K562 (cell line): Measurements from ENCODE around the gene ISOC1. TPM values are rescaled to one million over a fixed set of nuclear protein-coding genes. Genes with fewer than 3 reads are reported as not detected.

Experiments used
- ARID3A ChIP-seq: IDR thresholded peaks from 2 replicates; pipeline ENCODE4 v1.6.1; 2012; ENCODE audit warnings: low read depth, low read length, improper control_type of control experiment, borderline replicate concordance
- ATF3 ChIP-seq, 2 experiments: fragments of 450-650 bp in 1 of 2; sonication (generic) in 1 of 2; formaldehyde crosslinking in 1 of 2; IDR thresholded peaks in 1 of 2; conservative IDR thresholded peaks in 1 of 2; 2 replicates each; pipeline versions ENCODE4 v1.6.1 to v1.8.1; 2016 to 2023; ENCODE audit warnings: mild to moderate bottlenecking in 2 of 2, moderate library complexity in 2 of 2, inconsistent platforms in 1 of 2, missing genetic modification reagents in 1 of 2
- ATF7 ChIP-seq: fragments of 450-650 bp; IDR thresholded peaks from 2 replicates; pipeline ENCODE4 v1.7.1; 2014; ENCODE audit warnings: mild to moderate bottlenecking, moderate library complexity
- CTBP1 ChIP-seq: fragments of 450-650 bp; IDR thresholded peaks from 2 replicates; pipeline ENCODE4 v1.6.1; 2016; ENCODE audit warnings: borderline replicate concordance
- CXXC5 ChIP-seq: fragments of 250-450 bp; sonication (Bioruptor Pico); IDR thresholded peaks from 2 replicates; pipeline ENCODE4 v1.8.0; 2022; ENCODE audit warnings: inconsistent platforms, mild to moderate bottlenecking, moderate library complexity
- HDAC1 ChIP-seq, 2 experiments: fragments of 450-650 bp; IDR thresholded peaks; 2 replicates each; pipeline ENCODE4 v1.6.1; 2016 to 2017; ENCODE audit warnings: inconsistent platforms in 1 of 2, mild to moderate bottlenecking in 1 of 2, moderate library complexity in 1 of 2
- HSF4 ChIP-seq: fragments of 250-450 bp; sonication (Bioruptor Pico); IDR thresholded peaks from 2 replicates; pipeline ENCODE4 v2.1.2; 2022; ENCODE audit warnings: mild to moderate bottlenecking, moderate library complexity, borderline replicate concordance
- LEF1 ChIP-seq: fragments of 450-650 bp; IDR thresholded peaks from 2 replicates; pipeline ENCODE4 v1.6.1; 2016; ENCODE audit warnings: mild to moderate bottlenecking
- MCM3 ChIP-seq: fragments of 450-650 bp; IDR thresholded peaks from 2 replicates; pipeline ENCODE4 v1.6.1; 2016
- MECOM ChIP-seq: fragments of 250-450 bp; sonication (Bioruptor Pico); IDR thresholded peaks from 2 replicates; pipeline ENCODE4 v1.8.0; 2022; ENCODE audit warnings: inconsistent platforms
- MYBL2 ChIP-seq, 2 experiments: fragments of 450-650 bp in 1 of 2; sonication (generic) in 1 of 2; formaldehyde crosslinking in 1 of 2; IDR thresholded peaks; 2 replicates each; pipeline versions ENCODE4 v1.6.1 to v1.8.1; 2017 to 2022; ENCODE audit warnings: borderline replicate concordance in 1 of 2, inconsistent platforms in 1 of 2, low read depth in 1 of 2, mild to moderate bottlenecking in 1 of 2, missing genetic modification reagents in 1 of 2, moderate library complexity in 1 of 2
- MYC ChIP-seq, 2 experiments: fragments of 250-450 bp in 1 of 2; sonication (Bioruptor Pico) in 1 of 2; IDR thresholded peaks; 2 replicates each; pipeline versions ENCODE4 v1.5.1 to v1.6.1; 2012 to 2021; ENCODE audit warnings: low read depth in 2 of 2, borderline replicate concordance in 1 of 2, improper control_type of control experiment in 1 of 2, low read length in 1 of 2, mild to moderate bottlenecking in 1 of 2, moderate library complexity in 1 of 2
- NEUROD1 ChIP-seq: fragments of 150-350 bp; IDR thresholded peaks from 2 replicates; pipeline ENCODE4 v1.6.1; 2014; ENCODE audit warnings: borderline replicate concordance, low read length, low read depth; ENCODE audit not compliant: partially characterized antibody
- NFIC ChIP-seq: fragments of 450-650 bp; IDR thresholded peaks from 2 replicates; pipeline ENCODE4 v1.6.1; 2017; ENCODE audit warnings: mild to moderate bottlenecking, inconsistent platforms
- POU5F1 ChIP-seq: fragments of 150-350 bp; IDR thresholded peaks from 2 replicates; pipeline ENCODE4 v1.6.1; 2014; ENCODE audit warnings: borderline replicate concordance, low read length, low read depth, mild to moderate bottlenecking; ENCODE audit not compliant: partially characterized antibody
- SMARCA4 ChIP-seq: fragments of 450-650 bp; IDR thresholded peaks from 2 replicates; pipeline ENCODE4 v1.6.1; 2016
- SPI1 ChIP-seq: IDR thresholded peaks from 2 replicates; pipeline ENCODE4 v1.6.1; 2011; ENCODE audit warnings: low read depth, low read length, control low read depth, borderline replicate concordance
- STAT5A ChIP-seq: IDR thresholded peaks from 2 replicates; pipeline ENCODE4 v1.6.1; 2012; ENCODE audit warnings: low read length, inconsistent platforms, borderline replicate concordance
- TCF3 ChIP-seq: sonication (generic); formaldehyde crosslinking; IDR thresholded peaks from 2 replicates; pipeline ENCODE4 v1.4.0; 2020; ENCODE audit warnings: mild to moderate bottlenecking, missing genetic modification reagents
- TRIM24 ChIP-seq, 2 experiments: fragments of 450-650 bp; IDR thresholded peaks; 2 replicates each; pipeline ENCODE4 v1.6.1; 2016
- U2AF1 ChIP-seq: fragments of 200-400 bp; formaldehyde crosslinking; optimal IDR thresholded peaks from 2 replicates; pipeline ENCODE3; 2017; ENCODE audit warnings: mild to moderate bottlenecking, low read depth, low read length, moderate library complexity
- ZBTB1 ChIP-seq: sonication (generic); formaldehyde crosslinking; IDR thresholded peaks from 2 replicates; pipeline ENCODE4 v1.8.1; 2023; ENCODE audit warnings: missing genetic modification reagents, low read depth, mild to moderate bottlenecking, borderline replicate concordance
- ZFP1 ChIP-seq: fragments of 450-650 bp; formaldehyde crosslinking; IDR thresholded peaks from 2 replicates; pipeline ENCODE4 v1.4.0; 2020; ENCODE audit warnings: mild to moderate bottlenecking, mixed read lengths
- ZNF217 ChIP-seq: sonication (generic); formaldehyde crosslinking; IDR thresholded peaks from 2 replicates; pipeline ENCODE4 v1.8.0; 2022; ENCODE audit warnings: mild to moderate bottlenecking, missing genetic modification reagents
- ZNF224 ChIP-seq: sonication (generic); formaldehyde crosslinking; IDR thresholded peaks from 2 replicates; pipeline ENCODE4 v1.8.0; 2022; ENCODE audit warnings: mild to moderate bottlenecking, missing genetic modification reagents
- ZNF431 ChIP-seq: sonication (generic); formaldehyde crosslinking; IDR thresholded peaks from 2 replicates; pipeline ENCODE4 v1.8.0; 2022; ENCODE audit warnings: mild to moderate bottlenecking, missing genetic modification reagents
- polyA plus RNA-seq, 8 experiments: library from polyadenylated mRNA; depleted of rRNA in 4 of 8; stranded (reverse) in 5 of 8; unstranded in 3 of 8; fragments of >200 nt; fragmentation: Nextera tagmentation in 2 of 8; fragmentation: Illumina TruSeq in 1 of 8; extraction: Ambion mirVana in 2 of 8; extraction: Trizol in 1 of 8; gene quantifications; 2 replicates each; pipeline versions ENCODE4 v1.2.1 to v1.2.3, GENCODE V29; 2011 to 2014; ENCODE audit warnings: inconsistent platforms in 1 of 8, missing spikeins in 1 of 8
- total RNA-seq, 7 experiments: library from RNA; depleted of rRNA in 6 of 7; stranded (reverse); fragments of >200 nt in 6 of 7; fragmentation: Illumina TruSeq in 2 of 7; extraction: Trizol in 2 of 7; gene quantifications; 2 replicates each; pipeline versions ENCODE4 v1.2.1 to v1.2.3, GENCODE V29; 2011 to 2021; ENCODE audit warnings: low replicate concordance in 1 of 7

The ISOC1 gene
- total and polyA plus RNA-seq, 9 of the 15 experiments (the other 6 are each of a cell fraction or from before 2014, with no cell fraction given) = 14.0 to 67.9 (median 51.3) TPM

- peak; percentile 38 for TF ChIP-seq MYC (IDR thresholded peaks at IDR 0.05; ENCODE audit: low read depth, low read length)
- TF ChIP-seq MYC (CRISPR knock-in tag; IDR thresholded peaks at IDR 0.05; ENCODE audit: borderline replicate concordance, low read depth) = no peak
- TF ChIP-seq ATF3 (IDR thresholded peaks at IDR 0.05) = peak; percentile 43; the same call in 1 of the 2 replicates
- TF ChIP-seq ATF3 (CRISPR knock-in tag; conservative IDR thresholded peaks at IDR 0.05) = no peak
- TF ChIP-seq TRIM24 (IDR thresholded peaks at IDR 0.05) = peak; percentile 82 to 87
- TF ChIP-seq CXXC5 (CRISPR knock-in tag) = 0 out of 2 replicates have a peak, but pooled peaks have one; percentile 12
- TF ChIP-seq ZFP1 (CRISPR knock-in tag) = no peak
- peak; percentile 82 for TF ChIP-seq STAT5A
- no peak for TF ChIP-seq ZBTB1 (CRISPR knock-in tag)
- TF ChIP-seq U2AF1 = no peak
- TF ChIP-seq MYBL2 (IDR thresholded peaks at IDR 0.05; ENCODE audit: low read depth) = peak; percentile 71
- TF ChIP-seq MYBL2 (CRISPR knock-in tag; IDR thresholded peaks at IDR 0.05; ENCODE audit: borderline replicate concordance) = no peak
- TF ChIP-seq ZNF224 = no peak
- TF ChIP-seq SMARCA4 = peak; percentile 95
- TF ChIP-seq MECOM (CRISPR knock-in tag) = 0 out of 2 replicates have a peak, but pooled peaks have one; percentile 12
- TF ChIP-seq CTBP1 = 0 out of 2 replicates have a peak, but pooled peaks have one; percentile 50
- TF ChIP-seq SPI1 = no peak
- TF ChIP-seq MCM3 = no peak
- peak in 1 of 2 experiments; percentile 64; a peak in 1 of 4 replicates for TF ChIP-seq HDAC1 (IDR thresholded peaks at IDR 0.05)
- peak; percentile 70 for TF ChIP-seq NFIC
- peak; percentile 92; the same call in 1 of the 2 replicates for TF ChIP-seq ARID3A
- TF ChIP-seq ZNF217 (CRISPR knock-in tag) = no peak
- no peak for TF ChIP-seq POU5F1
- peak; percentile 91 for TF ChIP-seq TCF3 (CRISPR knock-in tag)
- peak; percentile 96 for TF ChIP-seq LEF1
- TF ChIP-seq NEUROD1 = peak; percentile 41
- TF ChIP-seq ZNF431 (CRISPR knock-in tag) = no peak; the same call in 1 of the 2 replicates
- TF ChIP-seq ATF7 = peak; percentile 50
- TF ChIP-seq HSF4 = peak; percentile 9; the same call in 1 of the 2 replicates
These were observed 12.1 kb upstream of the ISOC1 start (continued) for GRCh38 chr5:129082225-129083136.
